HS-27A (cell line): ENCODE results near the gene PSME1.

Experiments
- DNase-seq: peaks from one replicate; pipeline ENCODE4 v3.0.0-alpha.2; 2012; ENCODE audit warnings: low read depth, missing footprints

Gene PSME1

DNA sequence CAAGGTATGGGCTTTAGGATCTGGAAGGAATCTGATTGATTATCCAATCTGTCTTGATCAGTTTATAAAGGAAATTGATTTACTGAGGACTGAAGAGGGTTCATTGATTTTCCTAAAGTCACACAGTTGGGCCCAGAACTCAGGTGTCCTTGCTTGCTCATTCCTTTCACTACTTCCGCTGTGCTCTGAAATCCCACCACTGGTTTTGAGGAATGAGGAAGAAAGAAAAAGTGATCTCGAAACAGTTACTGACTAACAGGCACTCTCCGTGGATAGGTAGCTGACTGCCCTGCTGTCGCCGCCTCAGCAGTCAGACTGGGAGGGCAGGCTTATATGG, 5.6 kb upstream of the PSME1 start, which contains the start of gene FITM1:
FITM1 (plus strand) TSS at position 280 of the 337 bp plus-strand sequence. CDS start 905 bp downstream, outside the sequence.
- no peak for DNase-seq

- no peak for DNase-seq
These were observed 5.1 kb upstream of the PSME1 start for GRCh38 chr14:24130717-24131548.

GRCh38 chr14:24131549-24131966, 4.4 kb upstream of the PSME1 start:
- no peak for DNase-seq

- DNase-seq: no peak
These were observed 3.8 kb upstream of the PSME1 start for GRCh38 chr14:24132061-24132685.

DNA sequence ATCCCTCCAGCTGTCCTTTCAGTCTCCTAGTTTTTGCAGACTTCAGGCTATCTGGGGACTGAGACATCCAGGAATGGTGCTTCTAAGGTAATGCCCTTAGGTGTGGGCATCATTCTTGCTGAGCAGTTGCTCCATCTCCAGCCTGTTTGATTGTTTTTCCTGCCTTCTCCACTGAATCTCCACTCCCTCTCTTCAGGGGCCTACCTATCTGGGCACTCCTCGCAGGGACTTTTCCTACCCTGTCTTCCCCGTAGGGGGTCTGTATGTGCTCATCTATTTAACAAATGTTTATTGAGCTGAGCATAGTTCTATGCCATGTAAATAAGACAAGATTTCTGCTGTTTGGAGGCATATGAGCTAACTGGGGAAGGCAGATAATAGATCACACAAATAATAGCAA, 3.0 kb upstream of the PSME1 start:
- DNase-seq: no peak

DNA sequence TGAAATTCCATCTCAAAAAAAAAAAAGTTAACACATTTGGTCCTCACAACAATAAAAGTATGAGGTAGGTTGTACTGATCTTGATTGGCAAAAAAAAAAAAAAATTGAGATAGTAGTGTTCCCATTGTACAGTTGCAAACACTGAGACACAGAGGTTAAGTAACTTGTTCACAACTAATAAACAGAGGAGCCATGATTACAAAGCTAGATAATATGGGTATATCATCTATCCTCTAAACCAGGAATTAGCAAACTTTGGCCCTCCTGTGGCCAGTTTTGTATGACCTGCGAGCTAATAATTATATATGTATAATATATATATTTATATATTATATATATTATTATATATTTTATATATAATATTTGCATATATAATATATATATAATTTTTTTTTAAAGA, 2.3 kb upstream of the PSME1 start:
- no peak for DNase-seq

- DNase-seq: no peak
These were observed 485 bp upstream of the PSME1 start for GRCh38 chr14:24135584-24135833.

DNA sequence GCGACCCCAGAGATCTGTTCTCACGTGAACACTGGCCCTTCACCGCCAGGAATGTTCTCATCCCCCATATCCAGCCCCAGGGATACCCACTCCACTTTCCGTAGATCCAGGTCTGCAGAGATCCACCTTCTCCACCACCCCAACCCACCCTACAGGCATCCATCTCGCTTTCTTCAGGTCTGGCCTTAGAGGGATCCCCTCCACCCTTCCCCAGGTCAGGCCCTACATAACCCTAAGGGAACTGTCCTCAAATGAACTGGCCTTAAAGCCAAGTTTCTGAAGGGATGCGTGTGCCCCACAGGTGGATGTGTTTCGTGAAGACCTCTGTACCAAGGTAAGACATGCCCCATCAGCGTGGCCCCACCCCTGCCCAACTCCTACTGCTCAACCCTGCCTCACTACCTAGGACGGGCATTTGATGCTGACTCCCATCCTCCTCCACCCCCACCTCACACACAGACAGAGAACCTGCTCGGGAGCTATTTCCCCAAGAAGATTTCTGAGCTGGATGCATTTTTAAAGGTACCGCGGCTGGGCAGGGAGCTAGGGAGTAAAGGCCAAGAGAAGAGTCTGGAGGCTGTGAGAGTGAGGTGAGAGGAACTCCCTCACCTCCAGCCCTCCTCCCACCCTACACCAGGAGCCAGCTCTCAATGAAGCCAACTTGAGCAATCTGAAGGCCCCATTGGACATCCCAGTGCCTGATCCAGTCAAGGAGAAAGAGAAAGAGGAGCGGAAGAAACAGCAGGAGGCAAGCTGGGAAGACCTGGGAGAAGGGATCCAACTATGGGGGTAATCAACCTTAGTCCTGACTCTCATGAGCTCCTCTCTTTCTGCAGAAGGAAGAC, 912 bp downstream of the PSME1 start:
- DNase-seq: no peak

DNA sequence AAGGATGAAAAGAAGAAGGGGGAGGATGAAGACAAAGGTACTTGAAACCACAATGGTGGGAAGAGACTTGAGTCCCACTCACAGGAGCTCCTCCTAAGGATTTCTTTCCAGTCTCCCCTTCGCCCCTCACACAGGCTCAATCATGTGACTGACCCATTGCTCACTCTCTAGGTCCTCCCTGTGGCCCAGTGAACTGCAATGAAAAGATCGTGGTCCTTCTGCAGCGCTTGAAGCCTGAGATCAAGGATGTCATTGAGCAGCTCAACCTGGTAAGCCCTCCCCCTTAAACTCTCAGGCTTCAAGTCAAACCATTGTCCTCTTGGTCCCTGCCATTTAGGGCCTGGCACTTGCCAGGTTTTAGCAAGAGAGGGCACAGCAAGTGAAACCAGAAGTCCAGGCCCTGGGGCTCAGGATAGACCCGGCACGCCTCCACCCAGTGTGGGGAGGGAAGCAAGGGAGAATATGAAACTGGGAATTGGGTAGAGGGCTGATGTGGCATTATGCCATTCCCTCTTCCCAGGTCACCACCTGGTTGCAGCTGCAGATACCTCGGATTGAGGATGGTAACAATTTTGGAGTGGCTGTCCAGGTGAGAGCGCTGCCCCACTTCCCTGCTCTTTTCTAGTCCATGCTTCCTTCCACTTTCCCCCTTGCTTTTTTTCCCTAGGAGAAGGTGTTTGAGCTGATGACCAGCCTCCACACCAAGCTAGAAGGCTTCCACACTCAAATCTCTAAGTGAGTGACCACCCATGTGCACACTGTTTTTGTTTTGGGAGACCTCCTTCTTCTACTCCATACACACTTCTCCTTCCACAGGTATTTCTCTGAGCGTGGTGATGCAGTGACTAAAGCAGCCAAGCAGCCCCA, 1.8 kb downstream of the PSME1 start:
- DNase-seq: no peak

DNA sequence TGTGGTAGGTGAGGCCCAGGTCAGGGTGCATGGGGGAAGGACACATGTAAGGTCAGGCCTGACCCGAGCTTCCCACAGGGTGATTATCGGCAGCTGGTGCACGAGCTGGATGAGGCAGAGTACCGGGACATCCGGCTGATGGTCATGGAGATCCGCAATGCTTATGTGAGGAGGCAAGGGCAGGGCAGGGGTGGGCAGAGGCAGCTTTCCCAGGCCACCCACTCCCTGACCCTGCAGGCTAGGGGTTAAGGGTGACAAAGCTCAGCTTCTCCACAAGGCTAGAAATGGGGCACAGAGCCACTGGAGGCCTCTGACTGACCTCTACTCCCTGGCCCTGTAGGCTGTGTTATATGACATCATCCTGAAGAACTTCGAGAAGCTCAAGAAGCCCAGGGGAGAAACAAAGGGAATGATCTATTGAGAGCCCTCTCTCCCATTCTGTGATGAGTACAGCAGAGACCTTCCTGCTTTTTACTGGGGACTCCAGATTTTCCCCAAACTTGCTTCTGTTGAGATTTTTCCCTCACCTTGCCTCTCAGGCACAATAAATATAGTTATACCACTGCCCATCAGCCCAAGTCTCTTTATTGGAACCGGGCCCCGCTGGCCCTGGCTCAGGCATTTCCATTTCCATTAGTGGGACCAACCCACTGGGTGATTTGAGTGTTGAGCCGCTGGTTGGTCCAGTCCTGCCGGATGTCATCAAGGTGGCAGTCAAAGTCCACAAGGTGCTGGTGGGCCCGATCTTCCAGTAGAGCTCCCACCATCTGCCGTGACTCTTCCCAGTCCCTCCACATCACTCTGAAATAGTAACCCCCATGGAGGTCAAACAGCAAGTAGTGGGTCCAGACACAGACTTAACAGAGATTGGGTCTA, 2.6 kb downstream of the PSME1 start:
- no peak for DNase-seq

DNA sequence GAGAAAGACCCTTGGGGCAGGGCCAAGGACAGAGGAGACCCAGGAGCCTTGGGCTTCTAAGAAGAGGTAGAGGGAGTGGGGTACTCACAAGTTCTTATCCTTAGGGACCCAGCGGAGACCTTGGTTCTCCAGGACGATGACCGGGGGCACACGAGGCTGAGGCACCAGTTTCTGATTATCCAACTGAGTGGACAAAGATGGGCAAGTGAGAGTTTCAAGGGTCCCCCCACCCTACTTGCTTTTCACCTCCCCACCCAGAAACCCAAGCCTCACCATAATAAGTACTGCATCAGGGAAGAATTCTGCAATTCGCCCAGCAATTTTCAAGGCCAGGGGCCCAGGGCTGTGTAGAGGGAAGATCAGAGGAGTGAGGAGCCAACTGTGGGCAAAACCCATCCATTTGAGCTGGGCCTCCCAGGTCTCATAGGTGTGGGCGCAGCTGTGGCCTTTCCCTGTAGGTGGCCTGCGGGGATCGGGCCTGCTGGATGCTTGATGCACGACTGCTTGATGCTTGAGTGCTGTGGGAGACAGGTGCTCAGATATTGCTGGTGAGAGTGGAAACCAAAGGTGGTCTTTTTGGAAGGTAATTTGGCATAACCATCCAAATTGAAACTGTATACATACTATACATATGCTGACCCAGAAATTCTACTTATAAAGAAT, 3.4 kb downstream of the PSME1 start:
- DNase-seq: no peak

DNA sequence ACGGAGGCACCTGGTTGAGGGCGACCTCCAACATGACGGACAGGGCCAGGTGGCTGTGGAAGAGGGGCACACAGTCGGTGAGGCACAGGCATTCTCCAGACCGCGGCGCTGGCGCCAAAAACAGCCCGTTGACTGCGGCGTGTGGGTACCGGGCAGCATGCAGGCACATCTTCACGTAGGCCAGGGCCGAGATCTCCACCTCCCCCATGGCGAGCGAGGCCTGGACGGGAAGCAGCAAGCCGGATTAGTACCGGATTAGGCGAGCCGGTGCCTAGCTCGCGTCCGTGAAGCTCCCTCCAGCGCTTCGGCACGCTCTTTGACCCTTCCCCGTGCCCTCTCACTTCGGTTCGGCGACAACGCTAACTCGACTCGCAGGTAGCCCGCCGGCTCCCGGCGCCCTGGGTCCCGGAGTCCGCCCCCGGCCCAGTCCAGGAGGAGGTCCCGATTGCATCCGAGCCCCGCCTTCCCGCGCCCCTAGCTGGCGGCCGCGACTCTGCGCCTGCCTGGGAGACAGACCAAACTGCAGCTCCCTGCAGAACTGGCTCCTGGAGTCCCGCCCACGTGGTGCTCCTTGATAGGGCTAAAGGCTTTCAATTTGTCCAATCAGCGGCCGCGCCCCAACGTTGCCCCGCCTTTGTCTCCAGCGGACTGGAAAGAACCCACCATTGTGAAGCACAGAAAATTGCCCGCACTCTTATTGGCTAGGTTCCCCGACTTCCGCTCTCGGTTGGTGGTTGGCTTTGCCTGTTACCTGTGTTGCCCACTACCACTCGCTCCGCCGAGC, 5.3 kb downstream of the PSME1 start, which contains the start of gene EMC9:
EMC9 (minus strand) TSS at position 495 of the 784 bp plus-strand sequence; CDS start at position 208, 287 bp downstream.
- DNase-seq: peak; percentile 95

DNA sequence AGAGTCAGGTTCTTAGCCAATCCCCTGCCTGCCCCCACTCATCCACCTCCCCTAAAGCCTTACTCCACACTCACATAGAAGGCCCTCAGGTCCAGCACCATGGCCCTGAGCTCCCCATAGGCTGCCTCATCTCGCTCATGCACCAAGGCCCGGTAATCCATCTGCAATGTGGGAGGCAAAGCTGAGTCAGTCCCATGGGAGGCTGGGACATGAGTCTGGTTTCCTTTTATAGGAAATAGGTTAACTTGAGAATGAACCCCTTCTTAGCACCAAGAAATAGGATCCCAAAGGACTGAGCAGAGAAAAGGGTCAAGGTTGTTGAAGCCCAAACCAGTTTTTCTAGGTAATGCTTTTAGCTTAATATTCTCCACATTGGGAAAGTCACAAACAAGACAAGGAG, 7.5 kb downstream of the PSME1 start:
- no peak for DNase-seq

DNA sequence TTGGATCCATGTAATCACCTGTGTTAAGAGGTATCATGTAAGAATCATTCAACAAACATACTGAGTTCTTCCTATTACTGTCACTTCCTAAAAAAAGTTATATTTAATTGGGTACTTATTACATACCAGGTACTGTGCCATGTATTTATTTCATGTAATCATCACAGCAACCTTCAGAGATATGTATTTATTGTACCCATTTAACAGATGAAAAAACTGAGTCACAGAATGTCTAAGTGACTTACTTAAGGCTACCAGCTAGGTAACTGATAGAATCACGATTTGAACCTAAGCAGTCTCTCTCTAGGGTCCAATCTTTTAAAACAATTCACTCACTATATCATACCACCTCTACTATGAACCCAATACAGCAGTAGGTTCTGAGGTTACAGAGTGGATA, 8.5 kb downstream of the PSME1 start:
- DNase-seq: no peak

- no peak for DNase-seq
These were observed 9.2 kb downstream of the PSME1 start for GRCh38 chr14:24145219-24145618.

DNA sequence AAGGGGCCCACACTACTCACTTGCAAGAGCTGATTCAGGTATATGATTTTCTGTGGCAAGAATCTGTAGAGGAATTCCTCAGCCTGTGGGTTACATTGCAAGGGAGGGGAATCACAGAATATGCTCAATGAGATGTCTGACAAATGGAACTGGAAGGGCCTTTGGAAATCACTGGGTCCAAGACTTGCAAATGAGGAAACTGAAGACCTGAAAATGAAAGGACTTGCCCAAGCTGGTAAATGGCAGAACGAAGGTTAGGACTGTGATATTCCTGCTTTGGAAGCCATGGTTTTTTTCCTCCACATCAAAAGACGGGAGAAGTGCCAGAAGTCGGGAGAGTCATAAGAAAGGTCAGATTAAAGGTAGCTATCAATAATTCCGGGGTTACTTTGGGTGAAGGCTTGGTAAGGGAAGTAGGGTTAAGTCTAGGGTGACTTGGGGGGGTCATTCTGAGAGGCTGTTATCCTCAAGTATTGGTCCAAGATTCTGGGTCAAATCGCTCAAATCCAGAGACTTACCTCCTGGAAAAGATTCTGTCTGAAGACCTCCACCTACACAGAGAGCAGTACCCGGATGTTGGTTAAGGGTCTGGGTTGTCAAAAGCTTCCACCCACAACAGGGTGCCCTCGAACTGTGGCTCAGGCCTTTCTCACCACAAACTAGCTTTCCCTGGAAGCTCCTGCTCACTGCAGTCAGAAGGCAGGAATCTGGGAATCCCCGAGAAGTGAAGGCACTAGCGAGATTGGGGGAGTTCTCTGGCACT, 9.9 kb downstream of the PSME1 start:
- peak; percentile 59 for DNase-seq

GRCh38 chr14:24146453-24146977, 10.5 kb downstream of the PSME1 start, which contains the start of gene PSME2:
Gene PSME2, minus strand, starts transcription at chr14:24146610. Its CDS starts 29 bp downstream, at chr14:24146581.
- DNase-seq: peak; percentile 88
